Measurements from ENCODE around the gene RAP1GDS1.
A peak's percentile ranks its signal among the peaks of the same experiment; 100 is the strongest.

Gene RAP1GDS1

GRCh38 chr4:98482847-98483806 lies 221.9 kb downstream of the RAP1GDS1 start:
- no peak overlapping the region for H3K4me3 ChIP-seq (ENCODE audit: control insufficient read depth, low read depth, low read length)
- no peak for TF ChIP-seq CTCF (conservative IDR thresholded peaks at IDR 0.05; ENCODE audit: control insufficient read depth, insufficient read depth, low read depth, low read length)
- DNase-seq (ENCODE audit: low read depth) = peak; percentile 82

DNA sequence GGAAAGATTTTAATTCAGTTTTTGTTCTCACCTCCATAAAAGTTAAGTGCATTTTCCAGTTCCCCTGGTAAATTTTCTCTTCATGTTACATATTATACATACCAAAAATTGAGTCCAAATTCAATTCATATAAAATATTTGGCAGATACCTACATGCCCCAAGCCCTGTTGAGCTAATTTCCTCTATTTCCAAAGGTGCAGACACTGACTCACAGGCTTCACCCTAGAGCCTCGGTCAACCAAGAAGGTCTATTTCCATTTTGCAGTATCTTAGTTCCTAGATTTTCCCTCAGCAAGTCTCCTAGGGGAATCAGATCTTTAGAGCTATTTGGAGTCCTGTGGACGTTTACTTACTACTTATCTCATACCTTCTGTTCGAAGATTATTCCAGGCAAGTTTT lies 222.8 kb downstream of the RAP1GDS1 start:
- TF ChIP-seq CTCF (conservative IDR thresholded peaks at IDR 0.05; ENCODE audit: control insufficient read depth, insufficient read depth, low read depth, low read length) = no peak
- DNase-seq (ENCODE audit: low read depth) = peak; percentile 41
- no peak overlapping the region for H3K4me3 ChIP-seq (ENCODE audit: control insufficient read depth, low read depth, low read length)

GRCh38 chr4:98485816-98486345 lies 224.7 kb downstream of the RAP1GDS1 start:
- TF ChIP-seq CTCF (conservative IDR thresholded peaks at IDR 0.05; ENCODE audit: control insufficient read depth, insufficient read depth, low read depth, low read length) = no peak
- no peak overlapping the region for H3K4me3 ChIP-seq (ENCODE audit: control insufficient read depth, low read depth, low read length)
- no peak for DNase-seq (ENCODE audit: low read depth)

- no peak for DNase-seq (ENCODE audit: low read depth)
- H3K4me3 ChIP-seq (ENCODE audit: control insufficient read depth, low read depth, low read length) = no peak overlapping the region
- TF ChIP-seq CTCF (conservative IDR thresholded peaks at IDR 0.05; ENCODE audit: control insufficient read depth, insufficient read depth, low read depth, low read length) = no peak
Observed at GRCh38 chr4:98490251-98490650, 229.1 kb downstream of the RAP1GDS1 start.

GRCh38 chr4:98491899-98492559 lies 230.8 kb downstream of the RAP1GDS1 start:
- H3K4me3 ChIP-seq (ENCODE audit: control insufficient read depth, low read depth, low read length) = no peak overlapping the region
- peak; percentile 34 for DNase-seq (ENCODE audit: low read depth)
- no peak for TF ChIP-seq CTCF (conservative IDR thresholded peaks at IDR 0.05; ENCODE audit: control insufficient read depth, insufficient read depth, low read depth, low read length)

DNA sequence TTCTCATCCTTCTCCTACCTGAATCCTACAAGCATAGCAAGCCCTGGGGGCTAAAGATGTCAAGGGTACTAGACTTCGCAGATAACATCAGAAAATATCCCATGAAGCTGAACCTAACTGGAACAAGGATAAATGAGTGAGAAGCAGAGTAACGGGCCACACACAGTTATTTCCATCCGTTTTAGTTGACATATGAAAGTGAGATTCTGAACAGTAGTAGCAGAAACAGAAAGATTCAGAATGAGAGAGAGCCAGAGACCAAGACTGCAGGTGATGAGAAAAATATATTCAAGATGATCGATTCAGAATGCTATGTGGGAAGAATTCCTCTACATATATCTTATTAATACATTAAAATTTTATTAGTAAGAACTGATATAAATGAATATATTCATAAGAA lies 232.1 kb downstream of the RAP1GDS1 start:
- no peak for TF ChIP-seq CTCF (conservative IDR thresholded peaks at IDR 0.05; ENCODE audit: control insufficient read depth, insufficient read depth, low read depth, low read length)
- no peak for DNase-seq (ENCODE audit: low read depth)
- no peak overlapping the region for H3K4me3 ChIP-seq (ENCODE audit: control insufficient read depth, low read depth, low read length)

Data from fibroblast of mammary gland (primary cell).